GM23338 (cell line): ENCODE results near the gene MYO3B. TPM values are rescaled to one million over a fixed set of nuclear protein-coding genes. Genes with fewer than 3 reads are reported as not detected.

ENCODE experiments used
- ATAC-seq: fragments of 200-7000 bp; cut with Tn5 transposase; 3 replicates; pipeline ENCODE4 v1.9.1; 2020
- DNase-seq: peaks from one replicate; pipeline ENCODE4 v3.0.0-alpha.2; 2015; ENCODE audit warnings: low spot score
- H2AFZ ChIP-seq: fragments of 200-600 bp; sonication (generic); 2 replicates; pipeline ENCODE4 v1.8.0; 2016; ENCODE audit warnings: antibody characterized with exemption, mild to moderate bottlenecking, moderate library complexity
- H3F3A ChIP-seq: fragments of 200-600 bp; sonication (generic); replicated peaks from 2 replicates; pipeline ENCODE4 v1.8.0; 2017; ENCODE audit warnings: antibody characterized with exemption, mixed run types, low read depth
- H3K27ac ChIP-seq: fragments of 200-600 bp; sonication (generic); 2 replicates; pipeline ENCODE4 v1.6.1; 2016; ENCODE audit warnings: low read depth
- H3K27me3 ChIP-seq: fragments of 200-600 bp; sonication (generic); 2 replicates; pipeline ENCODE4 v1.8.0; 2016; ENCODE audit warnings: mild to moderate bottlenecking, mixed run types, moderate library complexity; ENCODE audit not compliant: insufficient read depth
- H3K36me3 ChIP-seq: fragments of 200-600 bp; sonication (generic); 2 replicates; pipeline ENCODE4 v1.8.0; 2016; ENCODE audit warnings: mild to moderate bottlenecking; ENCODE audit not compliant: insufficient read depth
- H3K4me1 ChIP-seq: fragments of 200-600 bp; sonication (generic); 2 replicates; pipeline ENCODE4 v1.8.0; 2016; ENCODE audit warnings: mild to moderate bottlenecking, moderate library complexity; ENCODE audit not compliant: insufficient read depth
- H3K4me2 ChIP-seq: fragments of 200-600 bp; sonication (generic); 2 replicates; pipeline ENCODE4 v1.7.1; 2017; ENCODE audit warnings: mixed run types
- H3K4me3 ChIP-seq: fragments of 200-600 bp; sonication (generic); 2 replicates; pipeline ENCODE4 v1.6.1; 2016; ENCODE audit warnings: mixed run types
- H3K79me2 ChIP-seq: fragments of 200-600 bp; sonication (generic); replicated peaks from 2 replicates; pipeline ENCODE4 v1.8.0; 2017; ENCODE audit warnings: mild to moderate bottlenecking; ENCODE audit not compliant: insufficient read depth
- H3K9me2 ChIP-seq: fragments of 200-600 bp; sonication (generic); 2 replicates; pipeline ENCODE4 v1.8.0; 2017; ENCODE audit not compliant: insufficient read depth
- H4K20me1 ChIP-seq: fragments of 200-600 bp; sonication (generic); replicated peaks from 2 replicates; pipeline ENCODE4 v1.8.0; 2017; ENCODE audit warnings: mild to moderate bottlenecking; ENCODE audit not compliant: insufficient read depth
- H3K27ac Mint-ChIP-seq: 2 replicates; pipeline ENCODE4 v1.8.0; 2020; ENCODE audit warnings: inconsistent platforms, mild to moderate bottlenecking, moderate library complexity, mixed read lengths
- H3K27me3 Mint-ChIP-seq: 3 replicates; pipeline ENCODE4 v1.8.0; 2022; ENCODE audit warnings: low read depth, mild to moderate bottlenecking, moderate library complexity, mixed read lengths, inconsistent platforms; ENCODE audit not compliant: insufficient read depth, poor library complexity
- H3K36me3 Mint-ChIP-seq: 3 replicates; pipeline ENCODE4 v1.8.0; 2021; ENCODE audit warnings: low read depth, mild to moderate bottlenecking, inconsistent platforms, moderate library complexity, mixed read lengths
- H3K4me1 Mint-ChIP-seq: 3 replicates; pipeline ENCODE4 v1.8.0; 2020; ENCODE audit warnings: mild to moderate bottlenecking, inconsistent platforms, mixed read lengths
- H3K4me3 Mint-ChIP-seq: 3 replicates; pipeline ENCODE4 v1.8.0; 2021; ENCODE audit warnings: moderate library complexity, mild to moderate bottlenecking, inconsistent platforms, mixed read lengths
- H3K9me3 Mint-ChIP-seq: 3 replicates; pipeline ENCODE4 v1.8.0; 2020; ENCODE audit warnings: moderate library complexity, mild to moderate bottlenecking, inconsistent platforms, mixed read lengths
- CREB1 ChIP-seq: fragments of 250-450 bp; sonication (Bioruptor Pico); IDR thresholded peaks from 2 replicates; pipeline ENCODE4 v1.5.0; 2020; ENCODE audit warnings: low read depth, mild to moderate bottlenecking, moderate library complexity
- CTCF ChIP-seq, 2 experiments: fragments of 200-600 bp in 1 of 2; sonication (generic) in 1 of 2; conservative IDR thresholded peaks; 2 replicates each; pipeline versions ENCODE4 v1.5.1 to v1.6.1; 2016 to 2017; ENCODE audit warnings: antibody characterized with exemption in 2 of 2, low read depth in 2 of 2, mild to moderate bottlenecking in 2 of 2, moderate library complexity in 1 of 2
- EZH2phosphoT487 ChIP-seq: fragments of 200-600 bp; sonication (generic); IDR thresholded peaks from one replicate; pipeline ENCODE4 v1.8.1; 2018; ENCODE audit warnings: antibody characterized with exemption; ENCODE audit not compliant: unreplicated experiment
- JUNB ChIP-seq: IDR thresholded peaks from one replicate; pipeline ENCODE4 v1.6.1; 2016; ENCODE audit warnings: antibody characterized with exemption; ENCODE audit not compliant: unreplicated experiment
- NANOG ChIP-seq: IDR thresholded peaks from 2 replicates; pipeline ENCODE4 v1.6.1; 2016; ENCODE audit warnings: antibody characterized with exemption, borderline replicate concordance
- STAT1 ChIP-seq: IDR thresholded peaks from one replicate; pipeline ENCODE4 v1.6.1; 2016; ENCODE audit warnings: antibody characterized with exemption; ENCODE audit not compliant: unreplicated experiment
- ZNF114 ChIP-seq: fragments of 250-450 bp; sonication (Bioruptor Pico); IDR thresholded peaks from 2 replicates; pipeline ENCODE4 v1.5.0; 2020; ENCODE audit warnings: mild to moderate bottlenecking, moderate library complexity
- ZNF331 ChIP-seq: fragments of 250-450 bp; sonication (Bioruptor Pico); IDR thresholded peaks from 2 replicates; pipeline ENCODE4 v1.5.0; 2020; ENCODE audit warnings: low read depth, mild to moderate bottlenecking, moderate library complexity
- polyA plus RNA-seq: library from polyadenylated mRNA; unstranded; fragments of >200 nt; fragmentation: Nextera tagmentation; extraction: Ambion mirVana; gene quantifications from 2 replicates; pipeline ENCODE4 v1.2.1, GENCODE V29; 2016
- total RNA-seq: library from RNA; depleted of rRNA; stranded (reverse); fragments of >200 nt; shearing (Covaris generic); gene quantifications from 2 replicates; pipeline ENCODE4 v1.2.3, GENCODE V29; 2014
- TF ChIP-seq, protein P1 (sequence below): IDR thresholded peaks from 2 replicates; pipeline ENCODE4 v1.6.1; 2016; ENCODE audit warnings: antibody characterized with exemption
- TF ChIP-seq, protein P2 (sequence below): fragments of 250-450 bp; sonication (Bioruptor Pico); IDR thresholded peaks from 2 replicates; pipeline ENCODE4 v1.5.0; 2020; ENCODE audit warnings: mild to moderate bottlenecking, moderate library complexity

Gene MYO3B
- total and polyA plus RNA-seq, 2 experiments from 2014 or later = 0.42 TPM; not detected in 1

- H3F3A ChIP-seq = no peaks in the 10 kb centered on the region
- no peaks in the 10 kb centered on the region for H3K36me3 ChIP-seq
- peaks cover 11% of the 10 kb centered on the region; the same call in 2 of the 3 replicates for H3K4me1 Mint-ChIP-seq
- H4K20me1 ChIP-seq = no peaks in the 10 kb centered on the region
- H3K4me1 ChIP-seq = peaks cover 9% of the 10 kb centered on the region
- peaks cover 4% of the 10 kb centered on the region; the same call in 2 of the 3 replicates for H3K36me3 Mint-ChIP-seq
- no peak for ATAC-seq
- no peaks in the 10 kb centered on the region for H3K79me2 ChIP-seq
- DNase-seq = no peak
- no peak for TF ChIP-seq EZH2phosphoT487
- no peak for TF ChIP-seq ZNF114
- TF ChIP-seq, protein P1, sequence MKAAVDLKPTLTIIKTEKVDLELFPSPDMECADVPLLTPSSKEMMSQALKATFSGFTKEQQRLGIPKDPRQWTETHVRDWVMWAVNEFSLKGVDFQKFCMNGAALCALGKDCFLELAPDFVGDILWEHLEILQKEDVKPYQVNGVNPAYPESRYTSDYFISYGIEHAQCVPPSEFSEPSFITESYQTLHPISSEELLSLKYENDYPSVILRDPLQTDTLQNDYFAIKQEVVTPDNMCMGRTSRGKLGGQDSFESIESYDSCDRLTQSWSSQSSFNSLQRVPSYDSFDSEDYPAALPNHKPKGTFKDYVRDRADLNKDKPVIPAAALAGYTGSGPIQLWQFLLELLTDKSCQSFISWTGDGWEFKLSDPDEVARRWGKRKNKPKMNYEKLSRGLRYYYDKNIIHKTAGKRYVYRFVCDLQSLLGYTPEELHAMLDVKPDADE = no peak
- no peak for TF ChIP-seq NANOG
- TF ChIP-seq, protein P2, sequence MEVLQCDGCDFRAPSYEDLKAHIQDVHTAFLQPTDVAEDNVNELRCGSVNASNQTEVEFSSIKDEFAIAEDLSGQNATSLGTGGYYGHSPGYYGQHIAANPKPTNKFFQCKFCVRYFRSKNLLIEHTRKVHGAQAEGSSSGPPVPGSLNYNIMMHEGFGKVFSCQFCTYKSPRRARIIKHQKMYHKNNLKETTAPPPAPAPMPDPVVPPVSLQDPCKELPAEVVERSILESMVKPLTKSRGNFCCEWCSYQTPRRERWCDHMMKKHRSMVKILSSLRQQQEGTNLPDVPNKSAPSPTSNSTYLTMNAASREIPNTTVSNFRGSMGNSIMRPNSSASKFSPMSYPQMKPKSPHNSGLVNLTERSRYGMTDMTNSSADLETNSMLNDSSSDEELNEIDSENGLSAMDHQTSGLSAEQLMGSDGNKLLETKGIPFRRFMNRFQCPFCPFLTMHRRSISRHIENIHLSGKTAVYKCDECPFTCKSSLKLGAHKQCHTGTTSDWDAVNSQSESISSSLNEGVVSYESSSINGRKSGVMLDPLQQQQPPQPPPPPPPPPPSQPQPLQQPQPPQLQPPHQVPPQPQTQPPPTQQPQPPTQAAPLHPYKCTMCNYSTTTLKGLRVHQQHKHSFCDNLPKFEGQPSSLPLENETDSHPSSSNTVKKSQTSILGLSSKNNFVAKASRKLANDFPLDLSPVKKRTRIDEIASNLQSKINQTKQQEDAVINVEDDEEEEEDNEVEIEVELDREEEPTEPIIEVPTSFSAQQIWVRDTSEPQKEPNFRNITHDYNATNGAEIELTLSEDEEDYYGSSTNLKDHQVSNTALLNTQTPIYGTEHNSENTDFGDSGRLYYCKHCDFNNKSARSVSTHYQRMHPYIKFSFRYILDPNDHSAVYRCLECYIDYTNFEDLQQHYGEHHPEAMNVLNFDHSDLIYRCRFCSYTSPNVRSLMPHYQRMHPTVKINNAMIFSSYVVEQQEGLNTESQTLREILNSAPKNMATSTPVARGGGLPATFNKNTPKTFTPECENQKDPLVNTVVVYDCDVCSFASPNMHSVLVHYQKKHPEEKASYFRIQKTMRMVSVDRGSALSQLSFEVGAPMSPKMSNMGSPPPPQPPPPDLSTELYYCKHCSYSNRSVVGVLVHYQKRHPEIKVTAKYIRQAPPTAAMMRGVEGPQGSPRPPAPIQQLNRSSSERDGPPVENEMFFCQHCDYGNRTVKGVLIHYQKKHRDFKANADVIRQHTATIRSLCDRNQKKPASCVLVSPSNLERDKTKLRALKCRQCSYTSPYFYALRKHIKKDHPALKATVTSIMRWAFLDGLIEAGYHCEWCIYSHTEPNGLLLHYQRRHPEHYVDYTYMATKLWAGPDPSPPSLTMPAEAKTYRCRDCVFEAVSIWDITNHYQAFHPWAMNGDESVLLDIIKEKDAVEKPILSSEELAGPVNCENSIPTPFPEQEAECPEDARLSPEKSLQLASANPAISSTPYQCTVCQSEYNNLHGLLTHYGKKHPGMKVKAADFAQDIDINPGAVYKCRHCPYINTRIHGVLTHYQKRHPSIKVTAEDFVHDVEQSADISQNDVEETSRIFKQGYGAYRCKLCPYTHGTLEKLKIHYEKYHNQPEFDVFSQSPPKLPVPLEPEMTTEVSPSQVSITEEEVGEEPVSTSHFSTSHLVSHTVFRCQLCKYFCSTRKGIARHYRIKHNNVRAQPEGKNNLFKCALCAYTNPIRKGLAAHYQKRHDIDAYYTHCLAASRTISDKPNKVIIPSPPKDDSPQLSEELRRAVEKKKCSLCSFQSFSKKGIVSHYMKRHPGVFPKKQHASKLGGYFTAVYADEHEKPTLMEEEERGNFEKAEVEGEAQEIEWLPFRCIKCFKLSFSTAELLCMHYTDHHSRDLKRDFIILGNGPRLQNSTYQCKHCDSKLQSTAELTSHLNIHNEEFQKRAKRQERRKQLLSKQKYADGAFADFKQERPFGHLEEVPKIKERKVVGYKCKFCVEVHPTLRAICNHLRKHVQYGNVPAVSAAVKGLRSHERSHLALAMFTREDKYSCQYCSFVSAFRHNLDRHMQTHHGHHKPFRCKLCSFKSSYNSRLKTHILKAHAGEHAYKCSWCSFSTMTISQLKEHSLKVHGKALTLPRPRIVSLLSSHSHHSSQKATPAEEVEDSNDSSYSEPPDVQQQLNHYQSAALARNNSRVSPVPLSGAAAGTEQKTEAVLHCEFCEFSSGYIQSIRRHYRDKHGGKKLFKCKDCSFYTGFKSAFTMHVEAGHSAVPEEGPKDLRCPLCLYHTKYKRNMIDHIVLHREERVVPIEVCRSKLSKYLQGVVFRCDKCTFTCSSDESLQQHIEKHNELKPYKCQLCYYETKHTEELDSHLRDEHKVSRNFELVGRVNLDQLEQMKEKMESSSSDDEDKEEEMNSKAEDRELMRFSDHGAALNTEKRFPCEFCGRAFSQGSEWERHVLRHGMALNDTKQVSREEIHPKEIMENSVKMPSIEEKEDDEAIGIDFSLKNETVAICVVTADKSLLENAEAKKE = no peak
- TF ChIP-seq CTCF (conservative IDR thresholded peaks at IDR 0.05; ENCODE audit: low read depth in 2 of 2) = no peak
- TF ChIP-seq ZNF331 (CRISPR knock-in tag) = no peak
- TF ChIP-seq CREB1 = no peak
- TF ChIP-seq STAT1 = no peak
- TF ChIP-seq JUNB = no peak
- H3K4me3 Mint-ChIP-seq = no peak overlapping the region
- peaks cover 2% of the 10 kb centered on the region for H3K27me3 Mint-ChIP-seq
- H3K9me2 ChIP-seq = no peaks in the 10 kb centered on the region
- H3K27me3 ChIP-seq = peaks cover 27% of the 10 kb centered on the region; the same call in 1 of the 2 replicates
- no peak overlapping the region for H3K4me2 ChIP-seq
- no peak overlapping the region for H2AFZ ChIP-seq
- no peak overlapping the region for H3K4me3 ChIP-seq
- no peak overlapping the region for H3K27ac ChIP-seq
- H3K27ac Mint-ChIP-seq = no peak overlapping the region
- peaks cover 5% of the 10 kb centered on the region; the same call in 1 of the 3 replicates for H3K9me3 Mint-ChIP-seq
These were observed 110.9 kb downstream of the MYO3B start for GRCh38 chr2:170288859-170289258.
